SK-N-MC (cell line): ENCODE data around the gene ECHS1.

ENCODE experiments used
- EZH2 ChIP-seq: fragments of 200-600 bp; sonication (generic); IDR thresholded peaks from one replicate; pipeline ENCODE4 v1.6.1; 2017; ENCODE audit warnings: antibody characterized with exemption
- FOXP2 ChIP-seq: optimal IDR thresholded peaks from 2 replicates; pipeline ENCODE3; 2011; ENCODE audit warnings: mild to moderate bottlenecking, moderate library complexity; ENCODE audit not compliant: insufficient read depth; ENCODE audit errors: extremely low read length, control extremely low read depth
- POLR2AphosphoS5 ChIP-seq: IDR thresholded peaks from 2 replicates; pipeline ENCODE4 v1.6.1; 2012; ENCODE audit warnings: mild to moderate bottlenecking, low read depth, low read length, borderline replicate concordance

DNA sequence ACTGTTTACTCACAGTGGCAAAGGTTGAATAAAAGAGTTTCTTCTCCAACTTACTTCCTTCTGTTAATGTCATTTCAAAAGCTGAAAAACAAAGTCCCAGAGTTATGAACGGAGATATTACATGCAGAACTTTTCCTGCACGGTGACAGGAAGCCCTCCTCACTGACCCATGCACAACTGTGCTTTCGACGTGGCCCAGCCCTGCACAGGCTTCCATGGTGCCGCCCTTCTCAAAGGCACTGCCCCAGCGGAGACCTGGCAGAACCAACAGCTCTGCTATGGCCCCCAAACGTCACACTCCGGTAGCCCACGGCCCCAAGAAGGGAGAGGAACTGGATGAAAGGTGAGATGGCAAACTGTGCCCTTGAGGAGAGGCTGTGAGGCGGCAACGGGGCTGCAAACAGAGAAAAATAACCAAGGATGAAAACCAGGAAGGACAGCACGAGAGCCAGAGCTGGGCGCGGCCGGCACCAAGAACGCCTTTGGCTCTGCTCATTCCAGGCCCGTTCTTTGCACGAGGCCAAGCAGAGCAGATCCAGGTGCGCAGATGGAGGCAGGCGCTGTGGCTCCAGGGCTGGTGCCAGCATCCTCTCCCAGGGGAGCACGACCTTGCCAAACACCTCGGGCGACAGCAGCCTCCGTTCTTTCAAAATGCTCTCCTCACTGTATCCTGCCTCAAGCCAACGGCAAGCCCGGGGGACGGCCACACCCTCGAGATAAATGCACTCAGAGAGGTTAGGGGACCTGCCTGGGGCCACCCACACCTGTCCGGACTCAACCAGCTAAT, 8.3 kb downstream of the ECHS1 start:
- TF ChIP-seq POLR2AphosphoS5 = no peak
- no peak for TF ChIP-seq EZH2
- no peak for TF ChIP-seq FOXP2
